Mesothelial cell of epicardium (in vitro differentiated cells): Measurements from ENCODE around the gene TNFAIP1. TPM values are rescaled to one million over a fixed set of nuclear protein-coding genes. Genes with fewer than 3 reads are reported as not detected.
A peak's percentile ranks its signal among the peaks of the same experiment; 100 is the strongest.

ENCODE experiments used
- DNase-seq, 2 experiments: peaks; one replicate each; pipeline ENCODE4 v3.0.0; 2021; ENCODE audit warnings: low spot score in 2 of 2; ENCODE audit not compliant: unreplicated experiment in 2 of 2
- H3K27ac Mint-ChIP-seq: 2 replicates; pipeline ENCODE4 v1.8.0; 2021; ENCODE audit warnings: mixed read lengths
- H3K27me3 Mint-ChIP-seq: 2 replicates; pipeline ENCODE4 v1.8.0; 2021; ENCODE audit warnings: low read depth, mixed read lengths
- H3K36me3 Mint-ChIP-seq: 2 replicates; pipeline ENCODE4 v1.8.0; 2021; ENCODE audit warnings: mixed read lengths
- H3K4me1 Mint-ChIP-seq: 2 replicates; pipeline ENCODE4 v1.8.0; 2021; ENCODE audit warnings: mixed read lengths
- H3K4me3 Mint-ChIP-seq: 2 replicates; pipeline ENCODE4 v1.8.0; 2021; ENCODE audit warnings: mild to moderate bottlenecking, moderate library complexity, mixed read lengths
- H3K9me3 Mint-ChIP-seq: 2 replicates; pipeline ENCODE4 v1.8.0; 2021; ENCODE audit warnings: mixed read lengths
- total RNA-seq: library from RNA; stranded (reverse); gene quantifications from 3 replicates; pipeline ENCODE4 v1.2.1, GENCODE V29; 2021
- TF ChIP-seq, protein P1 (sequence below): fragments of 200-600 bp; sonication (generic); IDR thresholded peaks from one replicate; pipeline ENCODE4 v1.5.0; 2021; ENCODE audit warnings: antibody characterized with exemption; ENCODE audit not compliant: unreplicated experiment

TNFAIP1 gene
- total RNA-seq, 1 donor from 2014 or later, result 41.8 TPM

DNA sequence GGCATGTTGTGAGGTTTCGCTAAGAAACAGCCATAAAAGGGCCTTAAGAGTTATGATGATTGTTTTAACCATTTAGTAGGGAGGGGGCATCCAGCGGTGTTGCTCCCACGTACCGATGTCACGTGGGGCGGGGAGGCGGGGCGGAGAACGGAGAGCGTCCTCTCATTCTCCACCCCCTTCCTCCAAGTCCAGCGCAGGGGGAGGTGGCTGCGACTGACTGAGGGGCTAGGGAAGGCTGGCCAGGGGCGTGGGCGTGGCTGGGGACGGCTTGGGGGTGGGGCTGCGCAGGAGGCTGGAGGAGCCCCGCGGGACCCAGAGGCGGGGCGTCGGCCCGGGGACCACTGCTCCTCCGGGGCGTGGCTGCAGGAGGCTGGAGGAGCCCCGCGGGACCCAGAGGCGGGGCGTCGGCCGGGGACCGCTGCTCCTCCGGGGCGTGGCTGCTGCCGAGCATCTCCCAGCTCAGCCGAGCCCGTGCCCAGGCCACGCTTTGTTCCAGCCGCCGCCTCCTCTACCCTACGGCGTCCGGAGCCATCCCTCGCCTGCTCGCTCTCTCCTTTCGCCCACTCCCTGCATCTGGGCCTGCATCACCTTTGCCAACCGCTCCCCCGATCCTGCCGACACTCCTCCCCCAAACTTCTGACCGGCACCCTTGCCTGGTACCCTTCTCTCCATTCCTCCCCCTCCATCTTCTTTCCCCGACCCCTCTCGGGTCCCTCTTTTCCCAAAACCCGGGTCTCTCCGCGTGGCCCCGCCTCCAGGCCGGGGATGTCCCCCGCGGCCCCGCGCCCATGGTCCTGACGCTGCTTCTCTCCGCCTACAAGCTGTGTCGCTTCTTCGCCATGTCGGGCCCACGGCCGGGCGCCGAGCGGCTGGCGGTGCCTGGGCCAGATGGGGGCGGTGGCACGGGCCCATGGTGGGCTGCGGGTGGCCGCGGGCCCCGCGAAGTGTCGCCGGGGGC, 36.0 kb downstream of the TNFAIP1 start, which contains the start of gene SARM1:
TSS of gene SARM1 (plus strand) at position 450 of the 958 bp plus-strand sequence. CDS start at position 789, 339 bp downstream.
- Mint-ChIP-seq H3K4me3 (peak within 1 kb of the TSS; percentile 77), H3K9me3 (no peaks in the 10 kb centered on the region), H3K4me1 (peaks cover 13% of the 10 kb centered on the region), H3K27ac (peak within 1 kb of the TSS; percentile 77), H3K27me3 (peaks cover 30% of the 10 kb centered on the region), H3K36me3 (no peaks in the 10 kb centered on the region)
- peak; percentile 84 to 87 for DNase-seq
- TF ChIP-seq, protein P1, sequence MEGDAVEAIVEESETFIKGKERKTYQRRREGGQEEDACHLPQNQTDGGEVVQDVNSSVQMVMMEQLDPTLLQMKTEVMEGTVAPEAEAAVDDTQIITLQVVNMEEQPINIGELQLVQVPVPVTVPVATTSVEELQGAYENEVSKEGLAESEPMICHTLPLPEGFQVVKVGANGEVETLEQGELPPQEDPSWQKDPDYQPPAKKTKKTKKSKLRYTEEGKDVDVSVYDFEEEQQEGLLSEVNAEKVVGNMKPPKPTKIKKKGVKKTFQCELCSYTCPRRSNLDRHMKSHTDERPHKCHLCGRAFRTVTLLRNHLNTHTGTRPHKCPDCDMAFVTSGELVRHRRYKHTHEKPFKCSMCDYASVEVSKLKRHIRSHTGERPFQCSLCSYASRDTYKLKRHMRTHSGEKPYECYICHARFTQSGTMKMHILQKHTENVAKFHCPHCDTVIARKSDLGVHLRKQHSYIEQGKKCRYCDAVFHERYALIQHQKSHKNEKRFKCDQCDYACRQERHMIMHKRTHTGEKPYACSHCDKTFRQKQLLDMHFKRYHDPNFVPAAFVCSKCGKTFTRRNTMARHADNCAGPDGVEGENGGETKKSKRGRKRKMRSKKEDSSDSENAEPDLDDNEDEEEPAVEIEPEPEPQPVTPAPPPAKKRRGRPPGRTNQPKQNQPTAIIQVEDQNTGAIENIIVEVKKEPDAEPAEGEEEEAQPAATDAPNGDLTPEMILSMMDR, result no peak

GRCh38 chr17:28372203-28372944, 36.8 kb downstream of the TNFAIP1 start:
- TF ChIP-seq, protein P1, result no peak
- H3K9me3 Mint-ChIP-seq, result no peaks in the 10 kb centered on the region
- no peak for DNase-seq
- H3K27ac Mint-ChIP-seq, result no peak overlapping the region
- H3K4me1 Mint-ChIP-seq, result peaks cover 13% of the 10 kb centered on the region
- no peaks in the 10 kb centered on the region for H3K36me3 Mint-ChIP-seq
- H3K27me3 Mint-ChIP-seq, result peaks cover 30% of the 10 kb centered on the region
- H3K4me3 Mint-ChIP-seq, result peak overlapping the region; percentile 57

- Mint-ChIP-seq H3K27ac (no peak overlapping the region), H3K27me3 (peaks cover 30% of the 10 kb centered on the region), H3K4me1 (peaks cover 13% of the 10 kb centered on the region), H3K4me3 (peak overlapping the region; percentile 57), H3K9me3 (no peaks in the 10 kb centered on the region), H3K36me3 (no peaks in the 10 kb centered on the region)
- no peak for DNase-seq
- TF ChIP-seq, protein P1, result no peak
Measured at GRCh38 chr17:28372945-28373274, 37.3 kb downstream of the TNFAIP1 start.

DNA sequence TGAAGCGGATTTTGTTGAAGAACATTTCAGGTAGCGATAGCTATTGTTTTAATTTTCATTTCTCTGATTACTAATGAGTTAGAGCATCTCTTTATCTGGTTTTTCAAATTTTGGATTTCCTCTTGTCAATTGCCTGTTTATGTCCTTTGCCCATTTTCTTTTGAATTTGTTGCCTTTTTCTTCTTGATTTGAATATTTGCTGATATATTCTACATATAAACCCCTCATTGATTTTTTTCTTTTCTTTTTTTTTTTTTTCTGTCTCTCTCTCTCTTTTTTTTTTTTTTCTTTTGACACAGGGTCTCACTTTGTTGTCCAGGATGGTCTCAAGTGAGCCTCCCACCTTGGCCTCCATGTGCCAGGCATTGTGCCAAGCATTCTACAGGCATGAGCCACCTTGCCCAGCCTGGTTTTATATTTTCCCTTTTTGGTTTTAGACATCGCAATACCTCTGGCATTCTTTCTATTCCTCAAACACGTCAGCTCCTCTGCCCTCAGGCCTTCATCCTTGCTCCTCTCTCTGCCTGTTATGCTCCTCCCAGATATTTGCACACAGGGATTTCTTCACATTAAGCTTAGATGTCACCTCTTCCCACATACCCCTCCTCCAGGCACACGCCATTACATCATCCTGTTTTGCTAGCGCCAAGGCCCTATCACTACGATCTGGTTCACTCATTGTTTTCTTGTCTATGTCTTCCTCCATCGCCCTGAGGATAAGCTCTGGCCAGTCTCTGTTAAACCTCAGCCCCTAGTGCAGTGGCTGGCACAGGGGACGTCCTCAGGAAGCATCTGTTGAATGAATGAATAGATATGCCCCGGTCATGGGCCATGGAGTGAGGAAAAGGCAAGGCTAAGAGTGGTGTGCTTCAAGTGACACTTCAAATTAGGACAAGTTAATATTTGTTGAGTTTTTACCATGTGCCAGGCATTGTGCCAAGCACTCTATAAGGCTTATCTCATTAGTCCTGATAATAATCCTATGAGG, 44.5 kb downstream of the TNFAIP1 start:
- Mint-ChIP-seq H3K4me1 (peaks cover 9% of the 10 kb centered on the region), H3K27me3 (peaks cover 65% of the 10 kb centered on the region), H3K27ac (no peak overlapping the region), H3K4me3 (no peak overlapping the region), H3K9me3 (no peaks in the 10 kb centered on the region), H3K36me3 (peaks cover 4% of the 10 kb centered on the region)
- no peak for DNase-seq
- TF ChIP-seq, protein P1, result no peak
